Mucosa of stomach (tissue), 1 donor: Measurements from ENCODE around the gene TSEN2.
"Not testable (repeated sequence)": the region's sequence is repeated elsewhere in the genome, so short reads cannot be mapped to it uniquely, and the experiment has no call there.

Experiments
- H3K27me3 ChIP-seq: one replicate; pipeline ENCODE4 v1.7.0; 2013; ENCODE audit warnings: mild to moderate bottlenecking, low read length; ENCODE audit not compliant: control insufficient read depth, insufficient read depth
- H3K36me3 ChIP-seq: one replicate; pipeline ENCODE4 v1.7.0; 2013; ENCODE audit warnings: low read length; ENCODE audit not compliant: control insufficient read depth, insufficient read depth
- H3K4me1 ChIP-seq: one replicate; pipeline ENCODE4 v1.7.0; 2013; ENCODE audit warnings: mild to moderate bottlenecking, low read length; ENCODE audit not compliant: control insufficient read depth, insufficient read depth
- H3K4me3 ChIP-seq: one replicate; pipeline ENCODE4 v1.7.0; 2013; ENCODE audit warnings: low read length
- H3K9ac ChIP-seq: one replicate; pipeline ENCODE4 v1.7.0; 2013; ENCODE audit warnings: mild to moderate bottlenecking, low read length, moderate library complexity
- H3K9me3 ChIP-seq: one replicate; pipeline ENCODE4 v1.7.0; 2013; ENCODE audit warnings: mild to moderate bottlenecking, low read length, moderate library complexity; ENCODE audit not compliant: control insufficient read depth
- donor health status: Pancreatic carcinoma.

The TSEN2 gene

DNA sequence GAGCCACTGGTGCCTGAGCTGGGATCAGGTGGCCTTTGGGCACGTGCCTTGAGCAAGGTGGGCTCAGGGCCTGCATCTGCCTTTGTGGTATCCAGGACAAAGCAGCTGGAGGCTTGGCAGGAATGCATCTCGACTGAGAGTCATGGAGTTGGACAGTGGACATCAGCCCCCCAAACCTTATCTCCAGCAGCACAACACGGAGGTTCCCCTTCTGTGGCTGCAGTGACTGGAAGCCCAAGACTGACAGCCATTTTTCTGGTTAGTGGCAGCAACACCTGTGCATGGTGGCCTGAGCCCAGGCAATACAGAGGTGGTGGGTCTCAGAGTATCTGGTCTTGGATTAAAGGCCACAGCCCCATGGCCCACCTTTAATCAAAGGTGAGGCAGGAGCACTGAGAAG is 27.8 kb upstream of the TSEN2 start:
- Histone ChIP-seq H3K9ac (no peak overlapping the region), H3K36me3 (no peaks in the 10 kb centered on the region), H3K9me3 (no peaks in the 10 kb centered on the region), H3K4me1 (no peaks in the 10 kb centered on the region), H3K27me3 (no peaks in the 10 kb centered on the region), H3K4me3 (no peak overlapping the region)

DNA sequence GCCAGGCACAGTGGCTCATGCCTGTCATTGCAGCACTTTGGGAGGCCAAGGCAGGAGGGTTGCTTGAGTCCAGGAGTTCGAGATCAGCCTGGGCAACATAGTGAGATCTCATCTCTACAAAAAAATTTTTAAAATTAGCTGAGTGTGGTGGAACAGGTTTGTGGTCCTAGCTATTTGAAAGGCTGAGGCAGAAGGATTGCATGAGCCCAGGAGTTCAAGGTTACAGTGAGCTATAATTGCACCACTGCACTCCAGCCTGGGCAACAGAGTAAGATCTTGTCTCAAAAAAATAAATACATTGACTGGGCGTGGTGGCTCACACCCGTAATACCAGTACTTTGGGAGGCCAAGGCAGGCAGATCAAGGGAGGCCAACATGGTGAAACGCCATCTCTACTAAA is 26.9 kb upstream of the TSEN2 start:
- not testable (repeated sequence) for H3K36me3 ChIP-seq, H3K4me3 ChIP-seq, H3K4me1 ChIP-seq, H3K9me3 ChIP-seq, H3K27me3 ChIP-seq, H3K9ac ChIP-seq

DNA sequence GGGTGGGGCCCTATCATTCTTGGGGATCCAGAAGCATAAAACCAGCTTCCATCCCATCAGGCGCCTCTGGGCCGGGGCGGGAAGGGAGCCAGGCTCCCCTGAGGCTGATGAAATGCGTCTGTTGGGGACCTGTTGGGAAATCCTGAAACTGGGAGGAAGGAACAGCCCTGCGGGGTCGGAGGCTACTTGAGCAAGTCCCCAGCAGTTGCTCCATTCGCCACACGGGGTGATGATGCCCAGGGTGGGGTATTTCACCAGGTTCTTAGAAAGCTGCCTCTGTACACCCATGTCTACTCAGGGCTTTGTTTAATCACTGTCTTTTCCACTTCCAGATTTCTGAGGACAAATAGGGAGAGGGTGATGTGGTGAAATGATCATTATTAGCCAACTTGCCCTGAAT is 25.4 kb upstream of the TSEN2 start:
- no peaks in the 10 kb centered on the region for H3K36me3 ChIP-seq

DNA sequence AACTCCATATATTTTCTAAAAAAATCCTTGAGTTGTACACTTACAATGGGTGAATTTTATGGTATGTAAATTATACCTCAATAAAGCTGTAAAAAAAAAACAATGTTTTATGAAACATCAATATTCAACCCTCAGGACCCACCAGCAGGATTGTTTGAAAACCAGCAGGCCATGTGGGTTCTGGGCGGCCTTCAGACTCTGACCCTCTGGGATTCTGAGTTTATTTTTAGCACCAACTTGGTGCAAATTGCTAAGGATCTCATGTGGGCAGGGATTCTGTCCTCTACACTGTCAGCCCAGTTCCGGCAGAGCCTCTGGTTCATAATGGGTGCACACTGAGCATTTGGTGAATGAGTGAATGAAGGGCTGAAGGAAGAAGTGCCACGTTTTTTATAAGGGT is 24.2 kb upstream of the TSEN2 start:
- no peaks in the 10 kb centered on the region for H3K27me3 ChIP-seq
- no peaks in the 10 kb centered on the region for H3K36me3 ChIP-seq
- no peak overlapping the region for H3K4me3 ChIP-seq
- peaks cover 9% of the 10 kb centered on the region for H3K4me1 ChIP-seq
- H3K9ac ChIP-seq = no peak overlapping the region
- no peaks in the 10 kb centered on the region for H3K9me3 ChIP-seq

More for the DNA sequence above, 25.4 kb upstream of the TSEN2 start:
- Histone ChIP-seq H3K9ac (no peak overlapping the region), H3K9me3 (no peaks in the 10 kb centered on the region), H3K4me1 (peaks cover 9% of the 10 kb centered on the region), H3K27me3 (no peaks in the 10 kb centered on the region), H3K4me3 (no peak overlapping the region)

DNA sequence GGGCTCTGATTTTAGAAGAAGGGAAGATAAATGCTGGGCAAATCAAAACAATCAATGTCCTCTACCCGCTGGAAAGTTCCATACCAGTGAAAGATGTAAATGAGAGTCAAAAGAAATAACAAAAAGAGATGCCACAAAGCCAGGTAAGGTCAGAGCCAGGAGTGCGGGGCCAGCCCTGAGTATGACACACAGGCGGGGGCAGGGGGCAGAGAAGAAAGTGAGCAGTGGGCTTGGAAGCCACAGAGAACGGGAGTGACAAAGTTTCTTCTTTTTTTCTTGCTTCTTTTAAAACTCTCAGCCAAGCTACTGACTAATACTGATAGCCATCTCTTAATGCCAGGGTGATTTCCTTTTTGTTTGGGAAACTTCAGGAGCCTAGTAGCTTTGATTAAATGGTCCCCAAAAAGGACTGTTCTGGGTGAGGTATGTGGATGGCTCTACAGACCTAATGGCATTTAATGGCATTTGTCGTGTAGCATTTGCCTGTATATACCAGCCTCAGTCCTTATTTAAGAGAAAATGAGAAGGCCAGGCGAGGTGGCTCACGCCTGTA is 23.1 kb upstream of the TSEN2 start:
- Histone ChIP-seq H3K9me3 (no peaks in the 10 kb centered on the region), H3K4me3 (no peak overlapping the region), H3K27me3 (no peaks in the 10 kb centered on the region)

DNA sequence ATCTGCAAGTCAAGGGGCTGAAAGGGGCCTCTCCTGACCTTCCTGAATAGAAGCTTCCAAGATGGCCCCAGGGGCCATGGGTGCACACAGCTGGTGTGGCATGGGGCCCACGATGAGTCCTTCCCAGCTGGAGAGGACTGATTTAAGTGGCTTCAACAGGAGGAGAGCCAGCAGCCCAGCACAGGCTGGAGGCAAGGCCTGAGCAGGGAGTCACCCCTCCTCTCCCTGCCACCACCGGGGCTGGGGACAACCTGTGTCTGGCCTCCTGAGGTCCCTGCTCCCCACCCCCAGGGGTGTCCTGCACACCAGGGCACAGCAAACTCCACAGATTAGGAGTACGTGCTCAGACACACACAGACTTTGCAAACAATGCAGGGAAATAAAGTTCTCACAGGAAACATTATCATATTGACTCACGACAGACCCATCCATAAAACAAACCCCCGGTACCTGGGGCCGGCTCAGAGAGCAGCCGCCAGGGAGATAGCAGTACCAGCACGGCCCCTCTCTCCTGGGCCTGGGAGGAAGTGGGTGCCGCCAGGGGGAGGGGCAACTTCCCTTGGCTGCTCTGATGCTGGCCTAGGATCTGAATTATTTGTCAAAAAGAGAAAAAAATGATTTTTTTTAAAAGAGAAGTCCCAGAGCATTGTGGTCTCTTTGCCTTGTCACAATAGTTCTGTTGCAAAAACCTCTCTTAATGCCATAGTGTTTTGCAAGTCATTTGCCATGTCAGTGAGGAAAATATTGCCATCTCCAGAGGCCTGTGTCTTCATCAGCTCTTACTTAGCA is 21.9 kb upstream of the TSEN2 start:
- no peak overlapping the region for H3K9ac ChIP-seq
- peaks cover 9% of the 10 kb centered on the region for H3K4me1 ChIP-seq
- H3K36me3 ChIP-seq = no peaks in the 10 kb centered on the region
- no peaks in the 10 kb centered on the region for H3K27me3 ChIP-seq
- no peaks in the 10 kb centered on the region for H3K9me3 ChIP-seq
- H3K4me3 ChIP-seq = no peak overlapping the region

More for the DNA sequence above, 23.1 kb upstream of the TSEN2 start:
- no peaks in the 10 kb centered on the region for H3K36me3 ChIP-seq
- no peak overlapping the region for H3K9ac ChIP-seq
- H3K4me1 ChIP-seq = peaks cover 9% of the 10 kb centered on the region

DNA sequence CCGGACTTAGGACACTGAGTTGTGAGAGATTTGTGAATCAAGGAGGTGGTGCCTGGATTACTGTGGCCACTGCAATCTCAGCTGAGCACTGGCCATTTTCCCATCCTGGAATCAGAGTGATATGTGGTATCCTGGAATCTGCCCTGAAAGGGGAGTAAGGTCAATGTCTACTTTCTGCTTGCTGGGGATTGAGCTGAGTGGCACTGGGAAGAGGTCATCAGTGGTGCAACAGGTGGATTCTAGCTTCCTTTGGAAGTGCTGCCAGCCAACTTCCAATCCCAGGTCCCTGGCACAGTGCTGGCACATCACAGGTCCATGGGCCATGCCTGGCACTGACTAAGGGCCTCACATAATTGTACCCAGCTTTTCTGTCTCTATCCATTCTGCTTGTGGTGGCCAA is 20.6 kb upstream of the TSEN2 start:
- Histone ChIP-seq H3K9ac (no peak overlapping the region), H3K4me3 (no peak overlapping the region), H3K9me3 (no peaks in the 10 kb centered on the region), H3K27me3 (no peaks in the 10 kb centered on the region), H3K36me3 (no peaks in the 10 kb centered on the region), H3K4me1 (peaks cover 9% of the 10 kb centered on the region)

DNA sequence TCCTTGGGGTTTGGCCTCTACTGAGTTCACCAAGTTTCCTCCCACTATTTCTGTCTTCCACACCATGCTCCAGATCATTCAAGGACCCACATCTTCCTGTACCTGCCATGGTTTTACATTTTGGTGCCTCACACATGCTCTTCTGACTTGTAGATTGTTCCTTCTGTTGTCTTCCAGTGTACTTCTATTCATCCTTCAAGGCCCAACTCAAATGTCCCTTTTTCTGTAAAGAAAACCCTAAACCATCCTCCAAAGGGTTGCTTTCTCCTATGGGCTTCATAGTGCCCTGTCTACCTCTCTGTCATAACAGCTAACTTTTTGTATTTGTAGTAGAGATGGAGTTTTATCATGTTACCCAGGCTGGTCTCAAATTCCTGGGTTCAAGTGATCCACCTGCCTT is 20.1 kb upstream of the TSEN2 start:
- Histone ChIP-seq H3K27me3 (no peaks in the 10 kb centered on the region), H3K4me1 (peaks cover 9% of the 10 kb centered on the region), H3K9ac (no peak overlapping the region), H3K36me3 (no peaks in the 10 kb centered on the region), H3K9me3 (no peaks in the 10 kb centered on the region), H3K4me3 (no peak overlapping the region)

DNA sequence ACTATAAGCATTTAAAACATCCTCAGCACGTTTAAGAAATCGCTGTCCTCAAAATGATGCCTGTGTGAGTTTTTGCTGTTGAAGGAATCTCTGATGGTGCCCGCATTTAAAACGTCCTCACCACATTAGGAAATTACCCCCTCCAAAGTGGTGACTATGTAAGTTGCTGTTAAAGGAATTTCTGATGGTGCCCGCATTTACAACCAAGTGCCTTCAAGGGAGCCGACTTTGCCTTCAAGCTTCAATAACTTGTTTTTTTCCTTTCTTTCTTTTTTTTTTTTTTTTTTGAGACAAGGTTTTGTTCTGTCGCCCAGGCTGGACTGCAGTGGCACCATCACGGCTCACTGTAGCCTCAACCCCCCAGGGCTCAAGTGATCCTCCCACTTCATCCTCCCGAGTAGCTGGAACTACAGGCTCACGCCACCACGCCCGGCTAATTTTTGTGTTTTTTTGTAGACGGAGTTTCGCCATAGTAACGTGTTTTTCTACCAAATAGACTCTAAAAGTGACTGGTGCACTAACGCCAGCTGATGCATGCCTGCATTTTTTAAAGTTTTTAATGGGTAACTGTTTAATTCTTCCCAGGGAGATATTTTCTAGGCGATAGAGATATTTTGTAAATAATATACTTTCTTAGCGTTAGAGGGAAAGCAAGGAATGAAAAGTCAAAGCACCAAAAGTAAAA is 19.0 kb upstream of the TSEN2 start:
- H3K4me1 ChIP-seq = peaks cover 9% of the 10 kb centered on the region
- H3K9ac ChIP-seq = no peak overlapping the region
- H3K9me3 ChIP-seq = no peaks in the 10 kb centered on the region
- no peaks in the 10 kb centered on the region for H3K36me3 ChIP-seq
- no peak overlapping the region for H3K4me3 ChIP-seq
- H3K27me3 ChIP-seq = no peaks in the 10 kb centered on the region

DNA sequence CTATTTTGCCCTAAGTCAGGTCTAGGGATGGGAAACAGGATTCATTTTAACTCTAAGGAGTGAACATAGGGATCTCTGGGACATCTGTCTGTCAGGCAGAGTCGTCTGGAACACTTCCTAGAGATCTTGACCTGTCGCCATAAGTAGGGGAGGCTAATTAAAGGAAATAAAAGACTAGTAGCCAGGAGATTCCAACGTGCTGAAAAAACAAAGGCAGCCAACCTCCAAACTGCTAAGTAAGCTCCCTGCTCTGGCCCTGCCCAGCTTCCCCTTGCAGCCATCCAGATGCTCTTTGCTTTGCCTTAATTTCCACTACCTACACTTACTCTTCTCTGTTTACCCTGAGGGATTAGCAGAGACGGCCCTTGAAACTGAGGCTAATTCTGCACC is 18.4 kb upstream of the TSEN2 start:
- H3K4me3 ChIP-seq = no peak overlapping the region
- H3K9me3 ChIP-seq = no peaks in the 10 kb centered on the region
- peaks cover 10% of the 10 kb centered on the region for H3K4me1 ChIP-seq
- H3K27me3 ChIP-seq = no peaks in the 10 kb centered on the region
- H3K36me3 ChIP-seq = no peaks in the 10 kb centered on the region
- H3K9ac ChIP-seq = no peak overlapping the region

DNA sequence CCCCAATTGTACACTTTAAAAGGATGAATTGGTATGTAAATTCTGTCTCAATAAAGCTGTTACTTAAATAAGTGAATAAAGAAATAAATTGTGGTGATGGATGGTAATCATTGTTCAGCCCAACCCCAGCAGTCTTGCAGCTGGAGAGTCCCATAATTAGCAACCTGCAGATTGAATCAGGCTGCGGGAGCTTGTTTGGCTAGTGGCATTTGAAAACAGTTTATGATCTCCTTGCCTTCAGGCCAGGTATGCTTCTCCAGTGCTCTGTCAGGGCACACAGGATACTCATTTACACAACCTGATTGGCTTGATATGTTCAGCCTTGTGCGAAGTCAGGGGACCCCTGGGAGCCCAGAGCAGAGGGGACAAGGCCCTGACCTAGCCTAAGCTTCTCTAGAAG is 16.5 kb upstream of the TSEN2 start:
- H3K4me3 ChIP-seq = no peak overlapping the region
- H3K9ac ChIP-seq = no peak overlapping the region
- no peaks in the 10 kb centered on the region for H3K27me3 ChIP-seq
- no peaks in the 10 kb centered on the region for H3K36me3 ChIP-seq
- H3K4me1 ChIP-seq = peaks cover 7% of the 10 kb centered on the region
- no peaks in the 10 kb centered on the region for H3K9me3 ChIP-seq

DNA sequence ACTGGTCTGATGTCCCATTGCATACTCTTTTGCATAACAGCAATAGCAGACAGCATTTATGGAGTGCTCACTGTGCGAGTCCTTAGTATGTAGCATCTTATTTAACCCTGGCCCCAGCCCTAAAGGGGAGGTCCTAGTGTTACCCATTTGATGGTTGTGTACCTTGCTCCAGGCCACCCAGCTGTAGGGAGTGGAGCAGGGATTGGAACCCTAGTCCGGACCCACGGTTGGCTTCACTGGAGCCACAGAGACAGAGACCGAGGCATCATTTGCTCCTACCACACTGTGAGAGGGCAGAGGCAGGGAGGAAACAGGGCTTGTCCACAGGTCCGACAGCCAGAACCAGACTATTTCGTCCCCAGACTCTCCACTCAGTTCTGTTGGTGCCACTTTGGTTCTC is 16.0 kb upstream of the TSEN2 start:
- H3K27me3 ChIP-seq = no peaks in the 10 kb centered on the region
- H3K4me3 ChIP-seq = no peak overlapping the region
- no peaks in the 10 kb centered on the region for H3K36me3 ChIP-seq

More for the DNA sequence above, 16.0 kb upstream of the TSEN2 start:
- Histone ChIP-seq H3K9me3 (no peaks in the 10 kb centered on the region), H3K4me1 (peaks cover 7% of the 10 kb centered on the region), H3K9ac (no peak overlapping the region)
